PC-3 (cell line): ENCODE results near the gene GBF1.

Experiments
- EZH2 ChIP-seq: fragments of 300-600 bp; sonication (generic); IDR thresholded peaks from one replicate; pipeline ENCODE4 v1.6.1; 2017; ENCODE audit warnings: antibody characterized with exemption, mild to moderate bottlenecking, low read length; ENCODE audit not compliant: unreplicated experiment
- TF ChIP-seq, protein P1 (sequence below): fragments of 300-600 bp; sonication (generic); conservative IDR thresholded peaks from 2 replicates; pipeline ENCODE4 v1.5.1; 2017; ENCODE audit warnings: antibody characterized with exemption, low read depth, mild to moderate bottlenecking, low read length

DNA sequence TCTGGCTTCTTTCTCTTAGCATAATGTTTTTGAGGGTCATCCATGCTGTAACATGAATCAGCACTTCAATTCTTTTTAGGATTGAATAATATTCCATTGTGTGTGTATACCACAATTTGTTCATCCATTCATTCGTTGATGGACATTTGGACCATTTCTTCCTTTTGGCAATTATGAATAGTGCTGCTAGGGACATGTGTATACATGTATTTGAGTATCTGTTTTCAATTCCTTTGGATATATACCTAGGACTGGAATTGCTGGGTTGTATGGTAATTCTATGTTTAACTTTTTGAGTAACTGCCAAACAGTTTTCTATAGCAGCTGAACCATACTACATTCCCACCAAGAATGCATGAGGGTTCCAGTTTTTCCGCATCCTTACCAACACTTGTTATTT is 39.2 kb downstream of the GBF1 start:
- TF ChIP-seq, protein P1, sequence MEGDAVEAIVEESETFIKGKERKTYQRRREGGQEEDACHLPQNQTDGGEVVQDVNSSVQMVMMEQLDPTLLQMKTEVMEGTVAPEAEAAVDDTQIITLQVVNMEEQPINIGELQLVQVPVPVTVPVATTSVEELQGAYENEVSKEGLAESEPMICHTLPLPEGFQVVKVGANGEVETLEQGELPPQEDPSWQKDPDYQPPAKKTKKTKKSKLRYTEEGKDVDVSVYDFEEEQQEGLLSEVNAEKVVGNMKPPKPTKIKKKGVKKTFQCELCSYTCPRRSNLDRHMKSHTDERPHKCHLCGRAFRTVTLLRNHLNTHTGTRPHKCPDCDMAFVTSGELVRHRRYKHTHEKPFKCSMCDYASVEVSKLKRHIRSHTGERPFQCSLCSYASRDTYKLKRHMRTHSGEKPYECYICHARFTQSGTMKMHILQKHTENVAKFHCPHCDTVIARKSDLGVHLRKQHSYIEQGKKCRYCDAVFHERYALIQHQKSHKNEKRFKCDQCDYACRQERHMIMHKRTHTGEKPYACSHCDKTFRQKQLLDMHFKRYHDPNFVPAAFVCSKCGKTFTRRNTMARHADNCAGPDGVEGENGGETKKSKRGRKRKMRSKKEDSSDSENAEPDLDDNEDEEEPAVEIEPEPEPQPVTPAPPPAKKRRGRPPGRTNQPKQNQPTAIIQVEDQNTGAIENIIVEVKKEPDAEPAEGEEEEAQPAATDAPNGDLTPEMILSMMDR, result no peak
- TF ChIP-seq EZH2, result no peak
